ENCODE measurements around the gene INSYN2A. TPM values are rescaled to one million over a fixed set of nuclear protein-coding genes. Genes with fewer than 3 reads are reported as not detected.

The INSYN2A gene
- total RNA-seq, 1 donor from 2014 or later = not detected

GRCh38 chr10:127221281-127221680 lies 24.9 kb upstream of the INSYN2A start:
- intact Hi-C loops (cut with micrococcal nuclease) = no loop called here
- Mint-ChIP-seq H3K9me3 (peaks cover 4% of the 10 kb centered on the region), H3K27me3 (no peaks in the 10 kb centered on the region), H3K4me3 (no peak overlapping the region), H3K36me3 (ENCODE audit: low read depth) (no peaks in the 10 kb centered on the region), H3K27ac (no peak overlapping the region), H3K4me1 (no peaks in the 10 kb centered on the region)
- POLR2A ChIA-PET = no interaction called here
- no peak for TF ChIP-seq CTCF (IDR thresholded peaks at IDR 0.05)
- no peak for DNase-seq
- no peak for ATAC-seq (ENCODE audit: low read depth)
- CTCF ChIA-PET = no interaction called here

GRCh38 chr10:127218658-127219057 lies 22.3 kb upstream of the INSYN2A start:
- intact Hi-C loops (cut with micrococcal nuclease) = no loop called here
- POLR2A ChIA-PET = no interaction called here
- H3K9me3 Mint-ChIP-seq = peaks cover 4% of the 10 kb centered on the region
- H3K4me3 Mint-ChIP-seq = no peak overlapping the region
- no peak overlapping the region for H3K27ac Mint-ChIP-seq
- no peaks in the 10 kb centered on the region for H3K36me3 Mint-ChIP-seq (ENCODE audit: low read depth)
- TF ChIP-seq CTCF (IDR thresholded peaks at IDR 0.05) = no peak
- DNase-seq (no peak), ATAC-seq (ENCODE audit: low read depth) (no peak)
- CTCF ChIA-PET = no interaction called here
- no peaks in the 10 kb centered on the region for H3K27me3 Mint-ChIP-seq
- no peaks in the 10 kb centered on the region for H3K4me1 Mint-ChIP-seq

GRCh38 chr10:127216786-127217185 lies 20.4 kb upstream of the INSYN2A start:
- ATAC-seq (ENCODE audit: low read depth) = no peak
- ChIA-PET POLR2A (no interaction called here), CTCF (no interaction called here)
- Mint-ChIP-seq H3K27me3 (no peaks in the 10 kb centered on the region), H3K4me3 (no peak overlapping the region), H3K9me3 (peaks cover 4% of the 10 kb centered on the region), H3K4me1 (no peaks in the 10 kb centered on the region), H3K36me3 (ENCODE audit: low read depth) (no peaks in the 10 kb centered on the region), H3K27ac (no peak overlapping the region)
- DNase-seq = no peak
- intact Hi-C loops (cut with micrococcal nuclease) = no loop called here
- TF ChIP-seq CTCF (IDR thresholded peaks at IDR 0.05) = no peak

GRCh38 chr10:127216274-127216673 lies 19.9 kb upstream of the INSYN2A start:
- POLR2A ChIA-PET = no interaction called here
- Mint-ChIP-seq H3K4me1 (no peaks in the 10 kb centered on the region), H3K4me3 (no peak overlapping the region), H3K27ac (no peak overlapping the region), H3K27me3 (no peaks in the 10 kb centered on the region), H3K9me3 (peaks cover 3% of the 10 kb centered on the region), H3K36me3 (ENCODE audit: low read depth) (no peaks in the 10 kb centered on the region)
- no peak for ATAC-seq (ENCODE audit: low read depth)
- no peak for DNase-seq
- intact Hi-C loops (cut with micrococcal nuclease) = no loop called here
- no peak for TF ChIP-seq CTCF (IDR thresholded peaks at IDR 0.05)
- CTCF ChIA-PET = no interaction called here

- intact Hi-C loops (cut with micrococcal nuclease) = no loop called here
- Mint-ChIP-seq H3K4me1 (no peaks in the 10 kb centered on the region), H3K27me3 (no peaks in the 10 kb centered on the region), H3K4me3 (no peak overlapping the region), H3K9me3 (peaks cover 3% of the 10 kb centered on the region), H3K36me3 (ENCODE audit: low read depth) (no peaks in the 10 kb centered on the region), H3K27ac (no peak overlapping the region)
- DNase-seq (no peak), ATAC-seq (ENCODE audit: low read depth) (no peak)
- ChIA-PET POLR2A (no interaction called here), CTCF (no interaction called here)
- no peak for TF ChIP-seq CTCF (IDR thresholded peaks at IDR 0.05)
These were observed 19.5 kb upstream of the INSYN2A start for GRCh38 chr10:127215866-127216265.
